Liver (tissue), 9 donors: ENCODE results near the gene RAB31. TPM values are rescaled to one million over a fixed set of nuclear protein-coding genes. Genes with fewer than 3 reads are reported as not detected.

Source experiments
- DNase-seq: peaks from one replicate; pipeline ENCODE4 v3.0.0-alpha.2; 2017; ENCODE audit warnings: low spot score
- H3K27ac ChIP-seq, 2 donors: one replicate each; pipeline ENCODE4 v1.7.0; 2013; ENCODE audit warnings: inconsistent platforms in 2 of 2, low read length in 2 of 2, control low read depth in 1 of 2, low read depth in 1 of 2, mild to moderate bottlenecking in 1 of 2
- H3K27me3 ChIP-seq, 4 donors: one replicate each; pipeline versions ENCODE4 v1.6.1 to v1.7.0; 2013; ENCODE audit warnings: low read length in 3 of 4, inconsistent platforms in 1 of 4, mild to moderate bottlenecking in 1 of 4, moderate library complexity in 1 of 4; ENCODE audit not compliant: control insufficient read depth in 4 of 4, insufficient read depth in 4 of 4
- H3K36me3 ChIP-seq, 4 donors: one replicate each; pipeline versions ENCODE4 v1.6.1 to v1.7.0; 2013; ENCODE audit warnings: low read length in 3 of 4, mild to moderate bottlenecking in 3 of 4, low read depth in 1 of 4, moderate library complexity in 1 of 4; ENCODE audit not compliant: control insufficient read depth in 4 of 4, insufficient read depth in 3 of 4
- H3K4me1 ChIP-seq, 4 donors: one replicate each; pipeline versions ENCODE4 v1.6.1 to v1.7.0; 2013; ENCODE audit warnings: low read length in 3 of 4, mild to moderate bottlenecking in 3 of 4, moderate library complexity in 1 of 4; ENCODE audit not compliant: control insufficient read depth in 4 of 4, insufficient read depth in 4 of 4
- H3K4me3 ChIP-seq, 3 donors: one replicate each; pipeline versions ENCODE4 v1.6.1 to v1.7.0; 2013; ENCODE audit warnings: low read length in 3 of 3, control low read depth in 1 of 3, low read depth in 1 of 3, mild to moderate bottlenecking in 1 of 3
- H3K9ac ChIP-seq, 2 donors: one replicate each; pipeline ENCODE4 v1.7.0; 2013; ENCODE audit warnings: low read length in 2 of 2, mild to moderate bottlenecking in 2 of 2, moderate library complexity in 2 of 2, control low read depth in 1 of 2, low read depth in 1 of 2
- H3K9me3 ChIP-seq, 4 donors: one replicate each; pipeline versions ENCODE4 v1.6.1 to v1.7.0; 2013; ENCODE audit warnings: low read length in 3 of 4; ENCODE audit not compliant: control insufficient read depth in 4 of 4
- ATF3 ChIP-seq: IDR thresholded peaks from 2 replicates; pipeline ENCODE4 v1.6.1; 2016; ENCODE audit warnings: antibody characterized with exemption
- EGR1 ChIP-seq, 2 donors: IDR thresholded peaks; 2 replicates each; pipeline ENCODE4 v1.6.1; 2016 to 2018; ENCODE audit warnings: antibody characterized with exemption in 2 of 2, low read depth in 2 of 2
- FOXA2 ChIP-seq: IDR thresholded peaks from 2 replicates; pipeline ENCODE4 v1.6.1; 2016; ENCODE audit warnings: antibody characterized with exemption
- GABPA ChIP-seq, 2 donors: IDR thresholded peaks in 1 of 2; conservative IDR thresholded peaks in 1 of 2; 2 replicates each; pipeline ENCODE4 v1.6.1; 2016; ENCODE audit warnings: antibody characterized with exemption in 2 of 2, mild to moderate bottlenecking in 1 of 2, moderate library complexity in 1 of 2
- HNF4A ChIP-seq, 2 donors: conservative IDR thresholded peaks; 2 replicates each; pipeline ENCODE4 v1.6.1; 2016; ENCODE audit warnings: antibody characterized with exemption in 2 of 2, mild to moderate bottlenecking in 2 of 2
- JUND ChIP-seq, 2 donors: IDR thresholded peaks; 2 replicates each; pipeline ENCODE4 v1.6.1; 2016; ENCODE audit warnings: antibody characterized with exemption in 2 of 2
- RAD21 ChIP-seq, 2 donors: IDR thresholded peaks; 2 replicates each; pipeline ENCODE4 v1.6.1; 2016; ENCODE audit warnings: antibody characterized with exemption in 2 of 2, mild to moderate bottlenecking in 2 of 2
- REST ChIP-seq: IDR thresholded peaks from 2 replicates; pipeline ENCODE4 v1.6.1; 2016; ENCODE audit warnings: antibody characterized with exemption, mild to moderate bottlenecking
- RXRA ChIP-seq, 2 donors: IDR thresholded peaks; 2 replicates each; pipeline ENCODE4 v1.6.1; 2017 to 2018; ENCODE audit warnings: antibody characterized with exemption in 2 of 2, mild to moderate bottlenecking in 1 of 2
- SP1 ChIP-seq: IDR thresholded peaks from 2 replicates; pipeline ENCODE4 v1.6.1; 2018; ENCODE audit warnings: antibody characterized with exemption, mild to moderate bottlenecking
- TAF1 ChIP-seq: conservative IDR thresholded peaks from 2 replicates; pipeline ENCODE4 v1.6.1; 2016; ENCODE audit warnings: antibody characterized with exemption, mild to moderate bottlenecking
- ZBTB33 ChIP-seq: IDR thresholded peaks from 2 replicates; pipeline ENCODE4 v1.6.1; 2016; ENCODE audit warnings: antibody characterized with exemption
- WGBS: extraction: QIAGEN DNeasy Blood & Tissue Kit; methylation state at CpG from one replicate; pipeline ENCODE4 v1.1.7; 2013; 5-methylcytosine and 5-hydroxymethylcytosine counted together
- polyA plus RNA-seq, 2 donors: library from polyadenylated mRNA; stranded (reverse) in 1 of 2; unstranded in 1 of 2; fragments of 200-250 nt in 1 of 2; fragments of >200 nt in 1 of 2; fragmentation: Nextera tagmentation in 1 of 2; extraction: Ambion mirVana in 1 of 2; gene quantifications; one replicate each; pipeline versions ENCODE4 v1.2.1 to v1.2.3, GENCODE V29; 2013 to 2015
- total RNA-seq, 2 donors: library from RNA; depleted of rRNA; stranded (reverse); fragments of >200 nt; gene quantifications; one replicate each; pipeline ENCODE4 v1.2.3, GENCODE V29; 2014
- TF ChIP-seq, protein P1 (sequence below): fragments of 150-350 bp; IDR thresholded peaks from 2 replicates; pipeline ENCODE4 v1.5.1; 2017; ENCODE audit warnings: improper control_type of control experiment, low read depth, low read length; ENCODE audit not compliant: missing input control
- TF ChIP-seq, protein P2 (sequence below): IDR thresholded peaks from 2 replicates; pipeline ENCODE4 v1.6.1; 2016; ENCODE audit warnings: antibody characterized with exemption
- donor health status: healthy.
- donor health status: healthy.
- donor health status: healthy.
- donor health status: healthy.
- donor health status: healthy.

The RAB31 gene
- total and polyA plus RNA-seq, 4 donors, result 3.6 to 12.8 (median 9.7) TPM

GRCh38 chr18:9661564-9661963, 46.5 kb upstream of the RAB31 start:
- TF ChIP-seq FOXA2 (no peak), SP1 (no peak), RAD21 (IDR thresholded peaks at IDR 0.05) (peak in 1 of 2 donors; percentile 4)
- no peak for DNase-seq
- H3K27ac ChIP-seq, result no peak overlapping the region
- 92% methylated on average over 1 of the region's 1 CpG for WGBS
- no peak overlapping the region for H3K9ac ChIP-seq
- H3K36me3 ChIP-seq, result no peaks in the 10 kb centered on the region
- no peaks in the 10 kb centered on the region for H3K9me3 ChIP-seq
- no peaks in the 10 kb centered on the region for H3K27me3 ChIP-seq
- H3K4me1 ChIP-seq, result no peaks in the 10 kb centered on the region
- no peak overlapping the region for H3K4me3 ChIP-seq

- H3K4me1 ChIP-seq, result no peaks in the 10 kb centered on the region
- TF ChIP-seq RXRA (IDR thresholded peaks at IDR 0.05), result no peak
- no peak for TF ChIP-seq TAF1
- TF ChIP-seq, protein P1, sequence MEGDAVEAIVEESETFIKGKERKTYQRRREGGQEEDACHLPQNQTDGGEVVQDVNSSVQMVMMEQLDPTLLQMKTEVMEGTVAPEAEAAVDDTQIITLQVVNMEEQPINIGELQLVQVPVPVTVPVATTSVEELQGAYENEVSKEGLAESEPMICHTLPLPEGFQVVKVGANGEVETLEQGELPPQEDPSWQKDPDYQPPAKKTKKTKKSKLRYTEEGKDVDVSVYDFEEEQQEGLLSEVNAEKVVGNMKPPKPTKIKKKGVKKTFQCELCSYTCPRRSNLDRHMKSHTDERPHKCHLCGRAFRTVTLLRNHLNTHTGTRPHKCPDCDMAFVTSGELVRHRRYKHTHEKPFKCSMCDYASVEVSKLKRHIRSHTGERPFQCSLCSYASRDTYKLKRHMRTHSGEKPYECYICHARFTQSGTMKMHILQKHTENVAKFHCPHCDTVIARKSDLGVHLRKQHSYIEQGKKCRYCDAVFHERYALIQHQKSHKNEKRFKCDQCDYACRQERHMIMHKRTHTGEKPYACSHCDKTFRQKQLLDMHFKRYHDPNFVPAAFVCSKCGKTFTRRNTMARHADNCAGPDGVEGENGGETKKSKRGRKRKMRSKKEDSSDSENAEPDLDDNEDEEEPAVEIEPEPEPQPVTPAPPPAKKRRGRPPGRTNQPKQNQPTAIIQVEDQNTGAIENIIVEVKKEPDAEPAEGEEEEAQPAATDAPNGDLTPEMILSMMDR, result no peak
- no peak for TF ChIP-seq HNF4A (conservative IDR thresholded peaks at IDR 0.05)
- TF ChIP-seq, protein P2, sequence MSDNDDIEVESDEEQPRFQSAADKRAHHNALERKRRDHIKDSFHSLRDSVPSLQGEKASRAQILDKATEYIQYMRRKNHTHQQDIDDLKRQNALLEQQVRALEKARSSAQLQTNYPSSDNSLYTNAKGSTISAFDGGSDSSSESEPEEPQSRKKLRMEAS, result no peak
- no peak for TF ChIP-seq ATF3
- no peaks in the 10 kb centered on the region for H3K36me3 ChIP-seq
- H3K27me3 ChIP-seq, result no peaks in the 10 kb centered on the region
- DNase-seq, result no peak
- H3K9me3 ChIP-seq, result no peaks in the 10 kb centered on the region
- no peak overlapping the region for H3K4me3 ChIP-seq
- H3K27ac ChIP-seq, result no peak overlapping the region
- 93% methylated on average over 8 of the region's 8 CpGs for WGBS
- no peak overlapping the region for H3K9ac ChIP-seq
These were observed 44.7 kb upstream of the RAB31 start for GRCh38 chr18:9663377-9663776.

GRCh38 chr18:9665314-9665713, 42.8 kb upstream of the RAB31 start:
- Histone ChIP-seq H3K9me3 (no peaks in the 10 kb centered on the region), H3K4me3 (no peak overlapping the region), H3K9ac (no peak overlapping the region), H3K36me3 (no peaks in the 10 kb centered on the region), H3K27ac (no peak overlapping the region), H3K27me3 (no peaks in the 10 kb centered on the region), H3K4me1 (no peaks in the 10 kb centered on the region)
- TF ChIP-seq GABPA (IDR thresholded peaks at IDR 0.05 in 1 of 2, conservative IDR thresholded peaks at IDR 0.05 in 1 of 2) (no peak), JUND (IDR thresholded peaks at IDR 0.05) (no peak), EGR1 (IDR thresholded peaks at IDR 0.05; ENCODE audit: low read depth in 2 of 2) (no peak), ZBTB33 (no peak), REST (no peak), RXRA (IDR thresholded peaks at IDR 0.05) (no peak), HNF4A (conservative IDR thresholded peaks at IDR 0.05) (no peak), RAD21 (IDR thresholded peaks at IDR 0.05) (no peak), SP1 (no peak)
- 82% methylated on average over 3 of the region's 3 CpGs for WGBS
- no peak for DNase-seq
